Activated CD8-positive, alpha-beta T cell treated with anti-CD3 and anti-CD28 coated beads for 36 hours (primary cell): Measurements from ENCODE around the gene TMEM8B. TPM values are rescaled to one million over a fixed set of nuclear protein-coding genes. Genes with fewer than 3 reads are reported as not detected.

ENCODE experiments used
- ATAC-seq: fragments of 200-7000 bp; cut with Tn5 transposase; one replicate; pipeline ENCODE4 v1.10.0; 2021; ENCODE audit warnings: mild to moderate bottlenecking, moderate library complexity
- CTCF ChIA-PET: fragments of 350-600 bp; sonication (Branson Sonifier 250); formaldehyde crosslinking; loops from one replicate; lab custom pipeline; 2021; ENCODE audit warnings: antibody characterized with exemption; lab: Charles Lee
- POLR2A ChIA-PET: fragments of 350-600 bp; sonication (Branson Sonifier 250); formaldehyde crosslinking; loops from one replicate; lab custom pipeline; 2021; ENCODE audit warnings: antibody characterized with exemption; lab: Charles Lee
- DNase-seq: peaks from one replicate; pipeline ENCODE4 v3.0.0-alpha.2; 2020
- H3K27ac Mint-ChIP-seq: one replicate; pipeline ENCODE4 v1.8.0; 2021; ENCODE audit warnings: mild to moderate bottlenecking, mixed read lengths
- H3K27me3 Mint-ChIP-seq: one replicate; pipeline ENCODE4 v1.8.0; 2021; ENCODE audit warnings: mixed read lengths
- H3K36me3 Mint-ChIP-seq: one replicate; pipeline ENCODE4 v1.8.0; 2021; ENCODE audit warnings: low read depth, mixed read lengths
- H3K4me1 Mint-ChIP-seq: one replicate; pipeline ENCODE4 v1.8.0; 2021; ENCODE audit warnings: low read depth, mixed read lengths
- H3K4me3 Mint-ChIP-seq: one replicate; pipeline ENCODE4 v1.8.0; 2021; ENCODE audit warnings: mild to moderate bottlenecking, moderate library complexity, mixed read lengths
- H3K9me3 Mint-ChIP-seq: one replicate; pipeline ENCODE4 v1.8.0; 2021; ENCODE audit warnings: mixed read lengths
- CTCF ChIP-seq: fragments of 200-600 bp; IDR thresholded peaks from one replicate; pipeline ENCODE4 v1.8.0; 2022; ENCODE audit warnings: antibody characterized with exemption, mild to moderate bottlenecking
- intact Hi-C: fragments of 100-400 bp; cut with micrococcal nuclease; formaldehyde crosslinking; loops from one replicate; pipeline ENCODE4 v1.10.0; 2022
- total RNA-seq, 2 experiments: library from RNA; stranded (reverse); gene quantifications; one replicate each; pipeline ENCODE4 v1.2.3, GENCODE V29; 2021

TMEM8B gene
- total RNA-seq, 2 experiments from 2014 or later: 3.4 to 4.3 TPM

- H3K36me3 Mint-ChIP-seq: peaks cover 6% of the 10 kb centered on the region
- H3K27me3 Mint-ChIP-seq: no peaks in the 10 kb centered on the region
- H3K9me3 Mint-ChIP-seq: no peaks in the 10 kb centered on the region
- intact Hi-C loops: loop anchor here (10.0 kb wide), 1 partner anchor 159 kb away; the partner anchor contains the start of genes CCDC107, RMRP and SIT1
- CTCF ChIA-PET: interaction anchor here (1.1 to 4.4 kb wide), 11 partner anchors 9 to 210 kb away, joined by 3 to 22 read pairs (median 5); partner anchors contain the start of gene TLN1
- H3K4me1 Mint-ChIP-seq: peaks cover 37% of the 10 kb centered on the region
- H3K4me3 Mint-ChIP-seq: peak overlapping the region; percentile 92
- ATAC-seq: no peak
- POLR2A ChIA-PET: interaction anchor here (0.9 to 2.4 kb wide), 7 partner anchors 10 to 210 kb away, joined by 3 to 6 read pairs (median 3); no protein-coding TSS in a partner anchor
- DNase-seq: no peak
- no peak for TF ChIP-seq CTCF
- peak overlapping the region; percentile 97 for H3K27ac Mint-ChIP-seq
Observed at GRCh38 chr9:35813434-35814105, 15.5 kb upstream of the TMEM8B start.

GRCh38 chr9:35814106-35814840, 14.8 kb upstream of the TMEM8B start:
- POLR2A ChIA-PET: interaction anchor here (0.6 to 1.3 kb wide), 5 partner anchors 10 to 186 kb away, joined by 3 to 4 read pairs (median 3); no protein-coding TSS in a partner anchor
- H3K4me3 Mint-ChIP-seq: peak overlapping the region; percentile 92
- H3K27ac Mint-ChIP-seq: peak overlapping the region; percentile 97
- H3K36me3 Mint-ChIP-seq: peaks cover 6% of the 10 kb centered on the region
- intact Hi-C loops: loop anchor here (10.0 kb wide), 1 partner anchor 159 kb away; the partner anchor contains the start of genes CCDC107, RMRP and SIT1
- peaks cover 37% of the 10 kb centered on the region for H3K4me1 Mint-ChIP-seq
- DNase-seq: peak; percentile 68
- peak; percentile 11 for ATAC-seq
- TF ChIP-seq CTCF: no peak
- CTCF ChIA-PET: interaction anchor here (0.8 to 4.4 kb wide), 12 partner anchors 10 to 211 kb away, joined by 3 to 22 read pairs (median 4); partner anchors contain the start of gene TLN1
- no peaks in the 10 kb centered on the region for H3K27me3 Mint-ChIP-seq
- no peaks in the 10 kb centered on the region for H3K9me3 Mint-ChIP-seq

- peak; percentile 100 for DNase-seq
- Mint-ChIP-seq H3K27ac (peak within 1 kb of the TSS; percentile 97), H3K4me3 (peak within 1 kb of the TSS; percentile 92), H3K36me3 (peaks cover 6% of the 10 kb centered on the region), H3K27me3 (no peaks in the 10 kb centered on the region), H3K9me3 (no peaks in the 10 kb centered on the region), H3K4me1 (peaks cover 34% of the 10 kb centered on the region)
- no peak for TF ChIP-seq CTCF
- CTCF ChIA-PET: interaction anchor here (0.8 to 4.4 kb wide), 11 partner anchors 11 to 211 kb away, joined by 3 to 22 read pairs (median 5); partner anchors contain the start of gene TLN1
- POLR2A ChIA-PET: interaction anchor here (0.6 to 1.3 kb wide), 2 partner anchors 36 to 62 kb away, joined by 3 read pairs; no protein-coding TSS in a partner anchor
- peak; percentile 85 for ATAC-seq
- intact Hi-C loops: loop anchor here (5.0 to 10.0 kb wide), 2 partner anchors 83 to 160 kb away; partner anchors contain the start of genes CCDC107, CREB3, RMRP and SIT1
Observed at GRCh38 chr9:35814841-35815543, 14.0 kb upstream of the TMEM8B start, which contains the start of gene HINT2. Gene HINT2, minus strand, starts transcription at chr9:35815042. Its CDS starts 63 bp downstream, at chr9:35814979.

- DNase-seq: no peak
- TF ChIP-seq CTCF: peak; percentile 17
- H3K27ac Mint-ChIP-seq: no peak overlapping the region
- H3K27me3 Mint-ChIP-seq: no peaks in the 10 kb centered on the region
- no peak for ATAC-seq
- peaks cover 25% of the 10 kb centered on the region for H3K4me1 Mint-ChIP-seq
- CTCF ChIA-PET: interaction anchor here (1.0 kb wide), 1 partner anchor 10 kb away, joined by 4 read pairs; no protein-coding TSS in a partner anchor
- POLR2A ChIA-PET: no interaction called here
- H3K4me3 Mint-ChIP-seq: peak overlapping the region; percentile 92
- H3K36me3 Mint-ChIP-seq: peaks cover 6% of the 10 kb centered on the region
- intact Hi-C loops: loop anchor here (5.0 to 10.0 kb wide), 2 partner anchors 84 to 162 kb away; partner anchors contain the start of genes CCDC107, CREB3, RMRP and SIT1
- H3K9me3 Mint-ChIP-seq: no peaks in the 10 kb centered on the region
Observed at GRCh38 chr9:35816708-35817107, 12.3 kb upstream of the TMEM8B start.
